Measurements from ENCODE around the gene METTL1.
"Not testable (repeated sequence)": the region's sequence is repeated elsewhere in the genome, so short reads cannot be mapped to it uniquely, and the experiment has no call there.

Gene METTL1

DNA sequence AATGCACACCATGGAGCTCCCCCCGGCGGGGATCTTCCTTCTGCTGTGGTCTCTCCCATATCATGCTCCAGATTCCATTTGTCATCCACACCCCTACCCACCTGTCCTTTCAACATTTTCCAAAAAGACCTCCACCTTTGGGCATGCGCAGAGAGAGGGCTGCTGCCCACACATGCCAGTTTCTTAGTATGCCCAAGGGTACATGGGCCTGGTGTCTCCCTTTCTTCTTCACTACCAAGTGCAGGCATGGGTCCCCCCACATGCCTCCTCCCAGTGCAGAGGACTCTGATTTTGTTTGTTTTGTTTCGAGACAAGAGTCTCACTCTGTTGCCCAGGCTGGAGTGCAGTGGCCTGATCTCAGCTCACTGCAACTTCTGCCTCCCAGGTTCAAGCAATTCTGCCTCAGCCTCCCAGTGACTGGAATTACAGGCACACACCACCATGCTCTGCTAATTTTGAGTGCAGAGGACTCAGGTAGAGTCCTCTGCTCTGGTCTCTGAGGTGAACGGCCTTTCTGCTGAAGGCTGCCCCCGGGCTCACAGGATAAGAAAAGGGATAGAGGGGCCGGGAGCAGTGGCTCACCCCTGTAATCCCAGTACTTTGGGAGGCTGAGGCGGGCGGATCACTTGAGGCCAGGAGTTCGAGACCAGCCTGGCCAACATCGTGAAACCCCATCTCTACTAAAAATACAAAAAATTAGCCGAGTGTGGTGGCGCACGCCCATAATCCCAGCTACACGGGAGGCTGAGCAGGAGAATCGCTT, 49.9 kb downstream of the METTL1 start:
- not testable (repeated sequence) for DNase-seq

DNA sequence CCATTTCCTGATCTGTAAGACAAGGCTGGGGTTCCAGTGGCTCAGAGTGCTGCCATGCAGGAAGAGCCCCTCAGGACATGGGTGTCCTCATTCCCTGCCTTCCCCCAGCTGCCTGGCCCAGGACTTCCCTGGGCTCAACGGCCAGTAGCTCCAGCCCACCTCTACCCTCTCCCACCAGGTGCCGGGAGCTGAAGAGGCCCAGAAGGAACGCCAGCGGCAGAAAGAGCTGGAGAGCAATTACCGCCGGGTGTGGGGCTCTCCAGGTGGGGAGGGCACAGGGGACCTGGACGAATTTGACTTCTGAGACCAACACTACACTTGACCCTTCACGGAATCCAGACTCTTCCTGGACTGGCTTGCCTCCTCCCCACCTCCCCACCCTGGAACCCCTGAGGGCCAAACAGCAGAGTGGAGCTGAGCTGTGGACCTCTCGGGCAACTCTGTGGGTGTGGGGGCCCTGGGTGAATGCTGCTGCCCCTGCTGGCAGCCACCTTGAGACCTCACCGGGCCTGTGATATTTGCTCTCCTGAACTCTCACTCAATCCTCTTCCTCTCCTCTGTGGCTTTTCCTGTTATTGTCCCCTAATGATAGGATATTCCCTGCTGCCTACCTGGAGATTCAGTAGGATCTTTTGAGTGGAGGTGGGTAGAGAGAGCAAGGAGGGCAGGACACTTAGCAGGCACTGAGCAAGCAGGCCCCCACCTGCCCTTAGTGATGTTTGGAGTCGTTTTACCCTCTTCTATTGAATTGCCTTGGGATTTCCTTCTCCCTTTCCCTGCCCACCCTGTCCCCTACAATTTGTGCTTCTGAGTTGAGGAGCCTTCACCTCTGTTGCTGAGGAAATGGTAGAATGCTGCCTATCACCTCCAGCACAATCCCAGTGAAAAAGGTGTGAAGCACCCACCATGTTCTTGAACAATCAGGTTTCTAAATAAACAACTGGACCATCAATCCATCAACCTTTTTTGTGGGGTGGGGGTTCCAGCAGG, 51.0 kb downstream of the METTL1 start:
- no peak for DNase-seq

DNA sequence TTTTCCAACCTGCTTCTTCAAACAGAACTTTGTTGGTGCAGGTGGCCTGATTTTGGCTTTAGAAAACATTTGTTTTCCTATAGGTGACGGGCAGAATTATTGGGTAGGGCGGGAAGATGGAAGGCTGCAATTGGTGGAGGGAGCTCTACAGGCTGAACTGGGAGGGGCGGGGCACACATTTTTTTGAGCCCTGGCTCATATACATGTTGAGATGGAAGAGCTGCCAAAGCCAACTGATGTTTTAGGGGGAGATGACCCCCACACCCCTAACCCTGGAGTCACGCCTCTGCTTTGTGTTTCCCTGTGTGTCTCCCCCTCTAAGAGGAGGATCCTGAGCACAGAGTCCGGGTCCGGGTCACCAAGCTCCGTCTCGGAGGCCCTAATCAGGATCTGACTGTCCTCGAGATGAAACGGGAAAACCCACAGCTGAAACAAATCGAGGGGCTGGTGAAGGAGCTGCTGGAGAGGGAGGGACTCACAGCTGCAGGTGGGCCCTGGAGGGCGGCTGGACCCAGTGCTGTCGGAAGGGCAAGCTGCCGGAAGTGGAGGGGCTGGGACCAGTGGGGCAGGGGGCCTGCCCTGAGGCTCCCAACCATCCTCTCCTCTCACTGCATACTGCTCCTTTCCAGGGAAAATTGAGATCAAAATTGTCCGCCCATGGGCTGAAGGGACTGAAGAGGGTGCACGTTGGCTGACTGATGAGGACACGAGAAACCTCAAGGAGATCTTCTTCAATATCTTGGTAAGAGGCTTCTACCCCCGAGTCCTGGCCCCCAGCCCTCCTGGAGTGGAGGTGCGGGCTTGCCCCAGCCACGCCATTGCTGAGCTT, 51.9 kb downstream of the METTL1 start:
- DNase-seq = no peak

DNA sequence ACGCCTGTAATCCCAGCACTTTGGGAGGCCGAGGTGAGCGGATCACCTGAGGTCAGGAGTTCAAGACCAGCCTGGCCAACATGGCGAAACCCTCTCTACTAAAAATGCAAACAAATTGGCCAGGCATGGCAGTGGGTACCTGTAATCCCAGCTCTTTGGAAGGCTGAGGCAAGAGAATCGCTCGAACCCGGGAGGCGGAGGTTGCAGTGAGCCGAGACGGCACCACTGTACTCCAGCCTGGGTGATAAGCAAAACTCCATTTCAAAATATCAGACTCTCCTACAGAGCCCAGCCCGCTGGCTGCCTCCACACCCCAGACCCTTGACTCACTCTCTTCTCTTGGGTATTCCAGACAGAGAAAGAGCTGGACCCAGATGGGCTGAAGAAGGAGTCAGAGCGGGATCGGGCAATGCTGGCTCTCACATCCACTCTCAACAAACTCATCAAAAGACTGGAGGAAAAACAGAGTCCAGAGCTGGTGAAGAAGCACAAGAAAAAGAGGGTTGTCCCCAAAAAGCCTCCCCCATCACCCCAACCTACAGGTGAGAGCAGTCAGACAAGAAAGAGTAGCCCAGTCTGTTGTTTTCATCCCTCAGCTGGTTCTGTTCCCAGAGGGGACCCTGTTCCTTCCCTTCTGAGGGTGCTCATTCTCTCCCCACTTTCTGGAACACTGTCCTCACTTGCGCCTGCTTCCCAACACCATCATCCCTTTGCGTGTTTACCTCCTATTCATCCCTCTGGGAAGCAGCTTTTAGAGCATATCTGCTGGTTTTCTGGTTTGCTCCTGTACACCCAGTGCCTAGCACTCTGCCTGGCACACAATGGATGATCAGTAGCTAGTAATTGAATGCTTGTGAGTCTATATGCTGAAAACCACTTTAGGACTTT, 53.0 kb downstream of the METTL1 start:
- DNase-seq = no peak

Measured in CD4-positive, alpha-beta T cell treated with Interferon alpha-2 for 1 hour (primary cell).